NCI-H526 (cell line): ENCODE data around the gene LRCH3.
A peak's percentile ranks its signal among the peaks of the same experiment; 100 is the strongest.

Experiments
- DNase-seq, 2 experiments: peaks; one replicate each; lab custom pipeline; 2025; lab: John Stamatoyannopoulos, UW

LRCH3 gene

DNA sequence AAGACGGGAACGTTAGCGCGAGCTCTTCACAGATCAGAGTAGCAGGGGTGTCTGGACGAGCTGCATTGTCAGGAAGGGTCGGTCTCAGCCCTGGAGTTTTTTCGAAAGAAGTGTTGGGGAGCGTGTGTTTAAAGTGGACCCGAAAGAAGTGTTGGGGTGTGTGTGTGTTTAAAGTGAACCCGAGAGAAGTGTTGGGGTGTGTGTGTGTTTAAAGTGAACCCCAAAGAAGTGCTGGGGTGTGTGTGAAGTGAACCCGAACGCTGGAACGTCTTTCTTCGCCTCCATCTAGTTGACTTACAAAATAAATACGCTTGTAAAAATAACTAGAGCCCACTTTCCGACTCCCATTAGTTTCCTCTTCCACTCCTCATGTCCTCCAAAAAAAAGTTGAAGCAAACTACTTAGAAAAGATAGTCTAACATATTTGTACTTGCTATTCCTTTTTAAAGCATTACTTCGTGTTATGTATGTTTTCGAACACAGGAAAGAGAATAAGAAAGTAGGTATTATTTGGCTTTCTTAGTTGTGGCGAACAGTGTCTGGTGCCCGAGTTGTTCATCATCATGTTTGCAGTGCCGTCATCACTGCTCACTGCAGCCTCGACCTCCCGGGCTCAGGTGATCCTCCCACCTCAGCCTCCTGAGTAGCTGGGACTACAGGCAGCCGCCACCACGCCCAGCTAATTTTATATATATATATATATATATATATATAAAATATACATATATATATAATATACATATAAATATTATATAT, 1.0 kb downstream of the LRCH3 start:
- DNase-seq = peak; percentile 41 to 68

DNA sequence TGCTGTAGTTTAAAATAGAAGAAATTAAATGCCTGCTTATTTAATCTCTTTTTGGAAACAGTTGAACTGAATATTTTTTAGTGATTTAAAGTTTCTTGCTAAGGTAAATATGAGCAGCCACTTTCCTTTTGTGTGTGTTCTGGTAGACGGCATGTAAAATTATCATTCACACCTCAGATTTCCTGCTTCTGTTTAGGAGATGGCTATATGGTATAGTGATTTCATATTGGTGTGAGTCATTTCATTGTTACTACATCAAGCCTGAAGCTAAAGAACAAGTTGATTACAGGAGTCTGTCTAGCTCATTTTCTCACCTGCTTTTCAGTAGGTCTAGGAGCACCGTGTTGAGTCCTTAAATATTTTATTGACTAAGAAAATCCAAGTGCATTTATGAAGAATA, 2.2 kb downstream of the LRCH3 start:
- DNase-seq = peak in 1 of 2 experiments; percentile 3

DNA sequence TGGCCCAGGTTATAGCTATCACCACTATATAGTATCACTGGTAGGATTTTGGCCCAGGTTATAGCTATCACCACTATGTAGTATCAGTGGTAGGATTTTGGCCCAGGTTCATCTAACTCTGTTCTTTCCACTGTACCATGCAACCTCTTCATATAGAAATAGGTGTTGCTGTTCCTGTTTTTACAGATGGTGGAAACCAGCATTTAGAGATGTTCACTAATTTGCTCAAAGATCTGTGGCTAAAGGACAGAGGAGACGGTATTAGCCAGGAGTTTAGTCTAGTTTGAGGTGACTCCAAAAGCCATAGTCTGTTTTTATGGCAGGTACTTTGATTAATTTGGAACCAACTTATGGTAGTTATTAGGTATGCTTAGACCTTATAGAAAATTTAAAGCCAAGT, 3.1 kb downstream of the LRCH3 start:
- no peak for DNase-seq

DNA sequence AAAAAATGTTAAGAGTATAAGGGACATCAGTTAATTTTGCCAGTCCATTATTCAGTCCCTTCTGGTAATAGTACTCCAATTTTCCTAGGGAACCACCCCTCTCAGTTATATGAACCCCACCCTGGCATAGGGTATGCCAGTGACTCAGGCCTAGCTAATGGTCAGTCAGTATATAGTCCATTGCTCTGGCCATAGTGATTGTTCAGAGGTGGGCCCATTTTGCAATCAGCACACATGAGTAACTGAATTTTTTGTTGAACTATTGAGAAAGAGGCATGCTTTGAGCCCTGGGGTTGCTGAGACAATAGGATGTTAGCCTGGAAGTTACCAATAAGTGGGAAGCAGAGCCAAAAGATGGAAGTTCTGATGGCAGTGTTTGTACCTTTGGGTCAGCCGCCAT, 4.1 kb downstream of the LRCH3 start:
- no peak for DNase-seq

DNA sequence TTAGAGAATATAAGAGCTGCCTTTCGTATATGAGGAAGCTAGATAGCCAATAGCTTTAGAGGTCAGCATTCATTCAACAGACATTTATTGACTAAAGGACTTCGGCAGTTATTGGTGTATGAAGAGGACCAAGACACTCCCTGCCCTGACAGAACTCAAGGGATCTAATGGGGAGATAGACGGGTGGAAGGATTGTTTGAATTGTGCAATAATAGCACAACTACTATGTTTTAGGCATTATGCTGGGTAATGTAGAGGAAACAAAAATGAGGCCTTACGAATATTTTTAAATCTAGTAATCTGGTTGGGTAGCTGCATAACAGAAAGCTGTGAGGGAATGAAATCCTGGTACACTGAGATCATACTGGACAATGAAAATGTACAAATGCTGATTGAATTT, 5.0 kb downstream of the LRCH3 start:
- DNase-seq = no peak

DNA sequence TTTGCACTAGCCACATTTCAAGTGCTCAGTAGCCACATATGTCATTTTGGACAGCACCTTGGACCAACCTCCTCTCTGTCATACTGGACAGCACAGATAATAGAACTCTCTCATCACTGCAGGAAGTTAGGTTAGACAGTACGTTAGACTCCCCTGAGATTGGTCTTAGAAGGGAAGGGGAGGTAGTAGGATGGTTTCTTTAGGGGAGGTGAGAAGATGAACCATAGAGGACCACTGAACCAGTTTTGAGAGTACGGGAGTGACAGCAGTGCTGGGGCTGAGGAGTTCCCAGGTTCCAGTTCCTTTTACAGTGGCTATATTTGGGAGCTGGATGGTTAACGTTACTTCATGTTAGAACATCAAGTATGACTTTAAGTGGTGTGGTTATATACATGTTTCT, 7.8 kb downstream of the LRCH3 start:
- no peak for DNase-seq

DNA sequence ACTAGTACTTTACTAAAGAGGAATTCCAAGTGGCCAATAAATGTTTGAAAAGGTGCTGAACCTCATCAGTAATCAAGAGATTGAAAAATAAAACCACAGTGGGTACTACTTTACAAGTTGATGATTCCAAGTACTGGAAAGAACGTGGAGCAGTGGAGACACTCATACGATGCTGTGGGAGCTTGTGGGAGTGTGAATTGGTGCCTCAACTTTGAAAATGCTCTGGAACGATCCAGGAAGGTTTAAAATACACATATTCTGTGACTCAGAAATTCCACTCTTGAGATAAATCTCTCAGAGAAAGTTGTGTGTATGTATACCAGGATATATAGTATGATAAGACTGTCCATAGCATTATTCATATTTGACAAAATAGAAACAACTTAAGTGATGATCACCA, 9.3 kb downstream of the LRCH3 start:
- DNase-seq = no peak

DNA sequence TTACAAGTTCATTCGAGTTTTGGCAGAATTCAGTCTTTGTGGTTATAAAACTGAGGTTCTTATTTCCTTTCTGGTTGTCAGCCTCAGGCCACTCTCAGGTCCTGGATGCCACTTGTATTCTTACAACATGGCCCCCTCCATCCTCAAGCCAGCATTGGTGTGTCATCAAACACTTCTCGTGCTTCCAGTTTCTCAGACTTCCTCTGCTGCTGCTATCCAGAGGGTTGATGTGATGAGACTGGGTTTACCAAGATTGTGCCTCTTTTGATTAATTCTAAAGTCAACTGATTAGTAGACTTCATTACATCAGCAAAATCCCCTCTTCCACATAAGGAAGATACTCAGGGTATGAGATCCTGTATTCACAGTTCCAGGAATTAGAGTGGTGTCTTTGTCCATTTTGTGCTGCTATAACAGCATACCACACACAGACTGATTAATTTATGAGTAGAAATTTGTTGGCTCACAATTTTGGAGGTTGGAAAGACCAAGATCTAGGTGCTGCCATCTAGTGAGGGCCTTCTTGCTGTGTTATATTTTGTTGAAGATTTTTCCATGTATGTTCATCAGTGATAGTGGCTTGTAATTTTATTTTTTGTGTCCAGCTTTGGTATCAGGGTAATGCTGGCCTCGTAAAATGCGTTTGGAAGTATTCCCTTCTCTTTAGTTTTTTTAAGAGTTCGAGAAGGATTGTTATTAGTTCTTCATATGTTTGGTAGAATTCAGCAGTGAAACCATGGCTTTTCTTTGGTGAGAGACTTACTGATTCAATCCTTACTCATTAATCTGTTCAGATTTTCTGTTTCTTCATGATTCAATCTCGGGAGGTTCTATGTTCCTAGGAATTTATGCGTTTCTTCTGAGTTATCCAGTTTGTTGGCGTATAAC, 11.1 kb downstream of the LRCH3 start:
- peak in 1 of 2 experiments; percentile 38 for DNase-seq

DNA sequence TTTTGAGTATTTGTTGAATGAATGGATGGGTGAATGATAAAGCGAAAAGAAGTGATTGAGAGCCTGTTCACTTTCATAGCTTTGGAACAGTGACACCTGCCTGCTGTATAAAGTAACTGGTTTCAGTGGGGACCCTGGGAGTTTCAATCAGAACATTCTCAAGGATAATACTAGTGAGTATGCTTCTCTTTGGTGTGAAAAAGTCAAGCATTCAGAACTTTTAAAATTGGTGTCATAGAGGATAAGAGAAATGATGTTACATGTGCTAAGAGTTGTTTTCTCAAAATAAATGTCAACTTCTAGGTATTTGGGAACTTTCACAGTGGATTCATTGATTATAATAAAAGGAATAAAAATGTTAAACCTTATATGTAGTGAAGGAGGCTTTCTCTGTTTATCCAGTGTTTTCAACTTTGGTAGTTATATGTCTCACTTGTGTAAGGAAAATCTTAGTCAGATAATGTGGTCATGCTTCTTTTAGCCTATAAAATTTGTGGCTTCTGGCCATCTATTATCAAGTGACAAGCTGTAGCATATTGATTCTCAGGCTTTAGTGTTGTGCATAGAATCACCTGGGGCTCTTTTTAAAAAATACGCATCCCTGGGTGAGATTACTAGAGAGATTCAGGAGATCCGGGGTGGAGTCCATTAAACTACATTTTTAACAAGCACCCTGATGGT, 11.9 kb downstream of the LRCH3 start:
- DNase-seq = no peak

DNA sequence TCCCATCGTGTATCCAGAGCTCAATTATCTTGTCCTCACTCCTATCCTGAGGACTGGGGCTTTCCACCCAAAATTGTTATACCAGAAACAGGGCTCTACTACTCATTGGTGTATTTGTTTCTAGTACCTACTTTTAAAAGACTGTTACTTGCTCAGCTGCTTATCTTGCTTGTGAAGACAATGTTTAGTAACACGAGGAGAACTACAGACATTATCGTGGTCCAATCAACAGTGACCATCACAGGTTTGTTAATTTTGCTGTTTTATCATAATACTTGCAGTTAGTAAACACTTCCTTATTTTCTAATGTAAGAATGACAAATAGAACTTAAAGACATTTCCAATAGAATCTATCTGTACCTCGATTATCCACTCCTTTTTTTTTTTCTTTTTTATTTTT, 13.5 kb downstream of the LRCH3 start:
- no peak for DNase-seq

DNA sequence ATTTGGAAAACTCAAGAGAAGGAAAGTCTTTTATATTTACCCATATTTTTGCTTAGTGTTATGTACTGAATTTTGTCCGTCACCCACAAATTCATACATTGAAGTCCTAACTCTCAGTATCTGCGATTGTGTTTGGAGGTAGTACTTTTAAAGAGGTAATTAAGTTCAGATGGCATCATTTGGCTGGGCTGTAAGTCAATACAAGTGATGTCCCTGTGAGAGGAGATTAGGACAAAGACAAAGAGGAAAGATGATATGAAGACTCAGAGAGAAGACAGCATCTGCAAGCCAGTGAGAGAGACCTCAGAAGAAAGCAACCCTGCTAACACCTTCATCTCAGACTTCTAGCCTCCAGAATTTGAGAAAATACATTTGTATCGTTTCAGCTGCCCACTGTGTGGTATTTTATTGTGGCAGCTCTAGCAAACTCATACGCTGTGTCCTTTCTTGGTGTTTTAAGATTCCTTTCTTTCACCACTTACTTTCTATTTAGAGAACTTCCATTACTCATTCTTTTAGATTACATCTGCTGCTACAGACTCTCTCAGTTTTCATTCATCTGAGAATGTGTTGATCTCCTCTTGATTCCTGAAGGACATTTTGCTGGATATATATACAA, 17.0 kb downstream of the LRCH3 start:
- no peak for DNase-seq

DNA sequence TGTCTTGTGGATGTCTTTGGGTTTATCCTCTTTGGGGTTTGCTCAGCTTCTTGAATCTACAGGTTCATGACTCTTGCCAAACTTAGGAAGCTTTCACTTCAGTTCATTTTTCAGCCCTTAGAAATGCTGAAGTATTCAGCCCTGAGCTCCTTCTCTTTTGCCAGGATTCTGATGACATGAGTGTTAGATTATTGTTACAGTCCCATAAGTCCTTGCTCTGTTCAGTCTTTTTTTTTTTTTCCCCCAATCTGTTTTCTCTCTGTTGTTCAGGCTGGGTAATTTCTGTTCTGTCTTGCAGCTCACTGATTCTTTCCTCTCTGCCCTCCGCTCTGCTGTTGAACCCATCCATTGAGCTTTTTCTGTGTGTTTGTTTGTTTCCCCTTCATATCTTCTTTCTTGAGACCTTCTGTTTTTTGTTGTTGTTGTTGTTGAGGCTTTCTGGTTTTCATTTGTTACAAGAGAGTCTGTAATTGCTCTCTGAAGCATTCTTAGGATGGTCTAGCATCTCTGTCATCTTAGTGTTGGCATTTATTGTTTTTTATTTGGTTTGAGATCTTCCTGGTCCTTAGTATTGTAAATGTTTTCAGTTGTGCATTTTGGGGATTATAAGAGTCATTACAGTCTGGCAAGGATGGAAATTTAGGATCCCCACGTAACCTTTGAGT, 18.4 kb downstream of the LRCH3 start:
- no peak for DNase-seq

DNA sequence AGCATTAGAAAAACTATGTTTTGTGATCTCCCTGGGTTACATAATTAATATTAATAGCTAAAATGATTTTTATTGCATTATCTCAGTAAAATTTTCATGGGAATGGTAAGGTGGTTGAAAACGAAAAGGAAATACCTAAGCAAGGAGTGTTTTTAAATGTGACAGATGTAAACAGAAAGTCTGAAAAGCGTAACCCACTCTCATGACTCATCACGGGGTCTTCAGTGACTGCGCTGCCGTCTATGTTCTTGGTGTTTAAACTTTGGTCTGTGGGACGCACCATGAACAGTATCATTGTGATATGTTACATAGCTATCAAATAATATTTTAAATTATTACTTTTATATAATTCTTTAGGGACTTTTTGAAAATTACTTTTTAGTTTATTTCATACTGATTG, 19.8 kb downstream of the LRCH3 start:
- DNase-seq = no peak

DNA sequence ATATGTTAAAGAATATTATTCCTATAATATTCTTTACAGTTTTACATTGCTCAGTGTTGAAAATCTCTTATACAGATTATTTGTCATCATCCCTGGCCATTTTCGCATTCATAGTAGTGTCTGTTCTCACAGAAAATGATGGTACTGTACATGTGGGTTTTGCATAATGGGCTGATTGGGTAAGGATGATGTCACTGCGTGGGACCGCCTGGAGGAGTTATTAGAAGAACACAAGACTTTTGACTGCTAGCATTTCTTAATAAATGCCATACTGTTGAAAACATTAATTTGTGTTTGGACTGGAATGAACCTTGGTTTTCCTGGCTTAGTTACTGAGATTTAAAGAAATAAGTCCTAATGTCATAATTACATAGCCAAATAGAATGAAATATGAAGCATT, 20.3 kb downstream of the LRCH3 start:
- DNase-seq = no peak

DNA sequence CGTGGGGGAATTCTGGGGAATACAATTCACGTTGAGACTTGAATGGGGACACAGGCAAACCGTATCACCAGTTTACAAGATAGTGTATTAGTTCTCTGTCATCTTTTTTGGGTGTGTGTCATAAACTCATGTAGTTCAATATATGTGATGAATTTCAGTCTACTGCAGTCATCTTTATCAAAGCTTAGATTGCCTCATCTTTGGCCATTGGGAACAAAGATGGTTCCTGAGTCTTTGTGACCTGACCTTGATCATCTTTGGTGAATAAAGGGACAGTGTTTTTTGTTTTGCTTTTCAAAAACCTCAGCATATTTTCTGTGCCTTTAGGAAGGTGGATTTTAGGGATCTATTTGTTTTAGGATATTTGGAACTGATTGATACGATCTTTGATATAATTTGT, 23.3 kb downstream of the LRCH3 start:
- DNase-seq = no peak

DNA sequence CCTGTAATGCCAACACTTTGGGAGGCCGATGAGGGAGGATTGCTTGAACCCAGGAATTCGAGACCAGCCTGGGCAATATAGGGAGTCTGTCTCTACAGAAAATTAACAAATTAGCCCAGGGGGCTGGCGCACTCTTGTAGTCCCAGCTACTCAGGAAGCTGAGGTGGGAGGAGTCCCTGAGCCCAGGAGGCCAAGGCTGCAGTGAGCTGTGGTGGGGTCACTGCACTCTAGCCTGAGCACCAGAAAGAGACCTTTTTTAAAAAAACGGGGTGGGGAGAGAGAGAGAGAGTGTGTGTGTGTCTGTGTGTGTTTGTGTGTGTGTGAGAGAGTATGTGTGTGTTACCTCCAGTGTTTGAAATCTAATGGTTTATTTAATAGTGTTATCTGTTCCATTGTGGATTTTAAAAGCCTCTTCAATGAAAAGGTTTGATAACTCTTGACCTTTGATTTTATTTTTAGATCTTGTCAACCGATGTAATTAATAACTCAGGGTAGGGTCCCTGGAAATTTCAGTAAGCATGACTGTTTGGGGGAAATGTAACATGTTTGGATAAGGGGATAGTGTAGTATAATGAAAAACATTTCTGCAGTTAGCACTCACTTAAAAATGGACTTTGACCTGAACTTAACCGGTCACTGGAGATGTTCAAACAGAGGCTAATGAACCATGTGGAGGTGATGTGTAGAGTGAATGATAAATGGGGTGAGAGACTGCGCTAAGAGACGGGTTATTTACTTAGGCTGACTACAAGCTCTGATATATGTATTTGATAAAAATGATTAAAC, 29.7 kb downstream of the LRCH3 start:
- DNase-seq = peak; percentile 86 to 87

DNA sequence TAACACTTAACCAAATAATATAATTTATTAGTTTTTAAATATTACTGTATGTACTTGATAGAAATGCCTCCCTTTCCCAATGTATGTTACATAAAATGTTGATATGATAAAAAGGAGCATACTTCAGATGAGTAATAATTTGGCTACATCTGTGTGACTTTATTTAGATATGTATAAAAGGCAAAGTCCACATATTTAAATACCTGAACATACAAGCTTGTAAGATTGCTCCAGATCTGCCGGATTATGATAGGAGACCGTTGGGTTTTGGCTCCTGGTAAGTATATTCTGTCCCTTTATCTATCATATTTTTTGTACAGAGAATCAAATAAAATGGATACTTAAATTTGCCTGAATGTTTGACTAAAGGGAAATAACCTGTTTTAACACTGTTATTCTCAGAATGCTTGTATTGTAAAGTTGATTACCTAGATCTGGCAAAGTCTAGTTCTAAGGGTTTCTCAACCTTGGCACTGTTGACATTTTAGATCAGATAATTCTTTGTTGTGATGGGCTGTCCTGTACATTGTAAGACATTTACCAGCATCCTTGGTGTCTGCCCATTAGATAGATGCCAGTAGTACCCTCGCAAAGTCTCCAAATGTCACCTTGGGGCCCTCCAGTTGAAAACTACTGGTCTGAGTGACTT, 38.5 kb downstream of the LRCH3 start:
- DNase-seq = no peak

DNA sequence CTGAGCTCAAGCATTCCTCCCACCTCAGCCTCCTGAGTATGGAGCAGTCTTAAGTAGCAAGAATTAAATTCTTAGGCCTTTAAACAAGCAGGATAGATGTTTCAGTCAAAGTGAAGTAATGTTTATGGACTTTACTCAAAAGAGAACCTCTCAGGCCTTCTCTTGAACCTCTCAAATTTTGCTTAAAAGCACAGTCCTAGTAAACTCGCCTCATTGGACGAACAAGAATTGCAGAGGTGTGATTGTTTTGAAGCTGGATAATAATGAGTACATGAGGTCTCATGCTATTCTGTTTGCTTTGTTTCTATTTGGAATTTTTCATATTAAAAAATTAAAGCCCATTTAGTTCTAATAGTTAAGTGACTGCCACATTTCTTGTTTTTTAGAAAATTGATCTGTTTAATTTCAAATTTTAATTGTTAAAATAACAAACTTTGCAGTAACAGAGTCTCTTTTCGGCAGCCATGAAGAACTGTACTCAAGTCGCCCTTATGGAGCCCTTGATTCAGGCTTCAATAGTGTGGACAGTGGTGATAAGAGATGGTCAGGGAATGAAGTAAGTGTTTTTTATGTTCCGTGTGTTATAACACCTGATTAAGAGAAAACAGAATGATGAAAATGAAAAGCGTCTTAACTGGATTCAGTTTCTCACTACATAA, 39.4 kb downstream of the LRCH3 start:
- DNase-seq = no peak

DNA sequence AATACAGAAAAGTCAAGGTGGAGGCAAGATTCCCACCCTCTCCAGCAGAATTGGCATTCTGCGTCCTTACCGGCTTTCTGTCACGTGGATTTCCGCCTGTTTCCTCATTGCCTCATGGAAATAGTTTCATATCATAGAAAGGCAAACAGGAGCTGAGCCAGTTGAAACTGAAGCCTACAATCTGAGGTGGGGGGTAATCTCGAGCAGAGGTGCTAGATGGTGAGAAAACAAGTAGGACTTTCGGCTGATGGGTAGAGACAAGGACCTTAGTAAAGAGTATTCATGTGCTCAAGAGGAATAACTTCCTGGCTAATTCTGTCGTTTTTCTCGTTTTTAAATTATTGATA, 39.9 kb downstream of the LRCH3 start:
- no peak for DNase-seq
